ENCODE data around the gene HECW1.
"Not testable (repeated sequence)": the region's sequence is repeated elsewhere in the genome, so short reads cannot be mapped to it uniquely, and the experiment has no call there.

Gene HECW1

DNA sequence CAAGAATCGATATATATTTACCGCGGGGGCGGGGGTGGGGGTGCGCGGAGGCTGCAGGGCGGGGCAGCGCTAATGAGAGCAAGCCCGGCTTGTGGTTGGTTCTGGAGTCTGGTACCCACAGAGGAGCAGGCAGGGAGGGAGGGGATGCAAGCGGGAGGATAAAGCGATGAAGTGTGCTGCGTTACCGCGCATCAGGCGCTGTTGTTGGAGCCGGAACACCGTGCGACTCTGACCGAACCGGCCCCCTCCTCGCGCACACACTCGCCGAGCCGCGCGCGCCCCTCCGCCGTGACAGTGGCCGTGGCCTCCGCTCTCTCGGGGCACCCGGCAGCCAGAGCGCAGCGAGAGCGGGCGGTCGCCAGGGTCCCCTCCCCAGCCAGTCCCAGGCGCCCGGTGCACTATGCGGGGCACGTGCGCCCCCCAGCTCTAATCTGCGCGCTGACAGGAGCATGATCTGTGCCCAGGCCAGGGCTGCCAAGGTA, at the start of gene HECW1:
HECW1 (plus strand) TSS at position 189 of the 482 bp plus-strand sequence. CDS start 131,259 bp downstream, outside the sequence.
- DNase-seq = no peak

DNA sequence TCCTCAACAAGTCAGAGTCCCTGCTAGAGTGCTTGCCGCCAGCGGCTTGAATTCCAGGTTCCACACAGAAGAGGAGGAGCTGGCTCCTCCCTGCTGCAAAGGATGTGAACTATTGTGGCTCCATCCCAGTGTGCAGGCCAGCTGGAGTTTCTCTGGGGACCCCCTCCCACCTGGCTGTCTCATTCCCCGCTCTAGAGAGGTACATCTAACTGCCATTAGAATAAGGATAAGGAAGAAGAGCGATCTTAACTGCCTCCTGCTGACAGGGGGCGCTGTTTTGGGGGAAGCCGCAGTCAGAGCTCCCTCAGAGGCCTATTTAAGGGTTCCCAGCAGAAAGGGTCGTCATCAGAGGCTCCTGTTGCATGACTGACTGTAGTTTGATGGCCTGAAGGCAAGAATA, 40.8 kb upstream of the HECW1 start:
- DNase-seq = no peak

DNA sequence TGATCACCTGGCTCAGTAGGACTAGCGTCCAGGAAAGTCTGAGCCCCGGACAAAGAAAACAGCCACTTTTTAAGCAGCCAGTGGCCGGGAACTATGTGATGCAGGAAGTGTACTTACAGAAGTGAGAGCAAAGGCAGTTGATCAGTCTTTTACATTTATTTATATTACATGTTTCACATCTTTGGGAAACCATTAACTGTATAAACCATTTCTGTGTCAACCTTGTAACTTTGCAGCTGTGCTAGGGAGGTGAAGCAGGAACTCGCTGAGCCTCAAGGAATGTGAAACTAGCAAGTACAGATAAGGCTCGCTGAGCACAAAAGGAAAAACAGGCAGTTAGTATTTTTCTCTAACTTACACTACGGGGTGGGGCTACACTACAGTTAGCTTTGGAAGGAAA, 39.9 kb upstream of the HECW1 start:
- no peak for DNase-seq

DNA sequence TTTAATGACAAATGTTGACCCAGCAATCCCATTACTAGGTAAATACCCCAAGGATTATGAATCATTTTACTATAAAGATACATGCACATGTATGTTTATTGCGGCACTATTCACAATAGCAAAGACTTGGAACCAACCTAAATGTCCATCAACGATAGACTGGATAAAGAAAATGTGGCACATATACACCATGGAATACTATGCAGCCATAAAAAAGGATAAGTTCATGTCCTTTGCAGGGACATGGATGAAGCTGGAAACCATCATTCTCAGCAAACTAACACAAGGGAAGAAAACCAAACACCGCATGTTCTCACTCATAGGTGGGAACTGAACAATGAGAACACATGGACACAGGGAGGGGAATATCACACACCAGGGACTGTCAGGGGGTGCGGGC, 38.6 kb upstream of the HECW1 start:
- DNase-seq = not testable (repeated sequence)

DNA sequence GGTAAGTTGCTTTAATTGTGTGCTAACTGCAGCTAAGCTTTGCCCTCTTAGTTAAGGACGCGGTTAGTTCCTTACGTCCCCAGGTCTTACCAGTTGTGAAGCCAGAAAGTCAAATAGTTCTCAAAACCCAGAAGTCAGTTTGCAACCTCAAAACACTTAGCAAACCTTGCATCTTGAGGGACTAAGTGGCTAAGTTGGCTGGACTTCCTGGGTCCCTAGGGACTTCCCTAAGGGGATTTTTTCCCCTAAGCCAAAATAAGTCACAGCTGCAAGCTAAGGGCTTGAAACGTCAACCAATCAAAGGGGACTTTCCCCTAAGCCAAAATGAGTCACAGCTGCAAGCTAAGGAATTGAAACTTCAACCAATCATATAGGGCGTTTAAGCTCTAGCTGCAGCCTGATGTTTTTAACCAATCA, 36.2 kb upstream of the HECW1 start:
- no peak for DNase-seq

DNA sequence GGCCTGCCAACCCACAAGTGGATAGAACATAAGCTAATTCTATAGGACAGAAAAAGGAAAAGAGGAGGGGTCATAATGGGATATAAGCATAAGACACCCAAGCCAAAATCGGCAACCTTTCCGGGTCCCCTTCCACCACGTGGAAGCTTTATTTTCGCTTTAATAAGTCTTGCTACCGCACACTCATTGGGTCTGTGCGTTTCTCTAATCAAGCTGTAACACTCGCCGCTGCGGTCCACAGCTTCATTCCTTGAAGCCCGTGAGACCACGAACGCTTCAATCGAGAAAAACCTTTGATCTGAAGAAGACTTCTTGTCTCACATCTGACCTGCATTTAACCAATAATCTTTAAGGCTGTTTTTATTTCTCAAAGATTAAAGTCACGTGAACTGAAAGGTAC, 35.8 kb upstream of the HECW1 start:
- DNase-seq = no peak

DNA sequence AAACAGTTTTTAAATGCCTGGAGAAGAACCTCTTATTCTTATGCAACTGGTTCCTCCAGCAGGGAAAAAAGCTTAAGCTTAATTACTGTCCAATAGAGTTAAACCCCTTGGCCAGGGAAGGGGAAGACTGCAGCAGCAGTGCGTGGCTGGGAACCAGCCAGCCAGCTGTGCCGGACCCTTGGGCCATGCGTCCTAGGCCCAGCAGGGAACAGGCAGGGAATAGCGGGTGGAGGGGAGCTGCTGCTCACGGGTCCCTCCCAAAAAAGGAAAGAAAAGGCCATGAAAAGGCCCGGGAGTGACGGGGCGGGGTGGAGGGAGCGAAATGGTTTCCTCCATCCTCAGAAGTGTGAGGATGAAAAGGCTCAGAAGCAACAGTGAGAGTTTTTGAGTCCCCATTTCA, 35.2 kb upstream of the HECW1 start:
- DNase-seq = no peak

DNA sequence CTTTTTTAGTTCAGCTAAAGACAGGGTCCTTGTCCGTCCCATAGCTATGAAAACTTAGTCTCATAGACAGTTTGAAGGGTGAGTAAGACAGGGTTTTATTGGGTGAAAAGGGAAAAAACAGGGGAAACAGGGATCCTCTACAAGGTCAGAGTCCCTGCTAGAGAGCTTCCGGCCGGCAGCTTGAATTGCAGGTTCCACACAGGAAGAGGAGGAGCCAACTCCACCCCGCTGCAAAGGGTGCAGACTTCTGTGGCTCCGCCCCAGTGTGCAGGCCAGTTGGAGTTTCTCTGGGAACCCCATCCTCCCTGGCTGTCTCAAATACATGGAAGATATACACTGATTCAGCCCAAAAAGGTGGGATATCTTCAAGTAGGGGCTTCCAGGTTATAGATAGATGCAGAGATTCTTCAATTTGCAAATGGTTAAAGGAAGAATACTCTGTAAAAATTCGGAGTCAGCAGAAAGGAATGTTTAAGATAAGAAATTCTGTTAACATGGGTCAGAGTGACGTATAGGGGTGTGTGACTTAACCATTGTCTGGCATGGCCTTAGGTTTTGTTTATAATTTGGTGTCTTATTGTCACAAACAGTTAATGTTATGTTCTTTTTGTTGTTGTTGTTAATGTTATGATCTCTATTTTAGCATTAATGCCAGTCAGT, 34.6 kb upstream of the HECW1 start:
- DNase-seq = no peak

DNA sequence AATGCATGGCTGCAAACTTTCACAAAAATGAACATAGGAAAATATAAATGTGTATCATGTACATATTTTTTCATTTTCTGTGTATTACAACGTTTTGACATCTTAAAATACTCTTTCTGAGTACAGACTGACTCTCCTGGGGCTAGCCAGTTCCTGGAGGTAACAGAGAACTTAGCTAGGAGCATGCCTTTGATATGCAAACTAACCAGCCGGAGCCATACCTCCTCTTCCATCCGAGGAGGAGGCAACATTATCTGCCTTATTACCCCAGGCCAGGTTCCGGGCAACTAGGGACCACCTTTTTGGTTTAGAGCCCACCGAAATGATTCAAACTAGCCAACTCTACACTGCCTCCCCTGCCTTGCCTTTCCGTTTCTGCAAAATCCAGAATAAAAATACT, 33.7 kb upstream of the HECW1 start:
- DNase-seq = no peak

DNA sequence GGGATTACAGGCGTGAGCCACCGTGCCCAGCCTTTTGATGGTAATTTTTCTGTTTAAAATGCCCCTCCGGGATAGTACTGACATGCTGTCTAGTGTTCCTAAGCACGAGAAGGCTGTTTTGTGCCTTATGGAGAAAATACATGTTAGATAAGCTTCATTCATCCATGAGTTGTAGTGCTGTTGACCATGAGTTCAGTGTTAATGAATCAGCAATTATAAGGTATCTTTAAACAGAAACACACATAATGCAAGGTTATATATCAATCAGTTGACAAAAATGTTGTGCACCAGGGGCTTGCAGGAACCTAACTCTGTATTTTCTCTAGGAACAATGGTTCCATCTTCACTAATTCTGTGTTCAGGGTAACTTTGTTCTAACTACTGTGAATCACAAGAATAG, 30.8 kb upstream of the HECW1 start:
- DNase-seq = no peak

DNA sequence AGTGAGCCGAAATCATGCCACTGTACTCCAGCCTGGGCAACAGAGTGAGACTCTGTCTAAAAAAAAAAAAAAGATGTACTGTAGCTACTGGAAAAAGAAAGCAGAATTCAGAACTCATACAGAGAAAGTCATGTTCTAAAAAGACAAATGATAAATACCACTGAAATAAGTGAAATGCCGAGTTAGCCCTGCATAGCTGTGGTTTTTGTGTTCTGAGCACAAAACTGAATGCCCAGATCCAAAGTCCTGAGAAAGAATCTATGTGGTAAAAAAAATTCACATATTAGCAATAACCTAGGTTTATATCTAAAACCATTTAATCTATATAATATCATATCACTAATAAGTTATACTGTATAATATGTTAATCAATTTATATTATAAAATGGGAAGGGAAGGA, 29.3 kb upstream of the HECW1 start:
- DNase-seq = no peak

DNA sequence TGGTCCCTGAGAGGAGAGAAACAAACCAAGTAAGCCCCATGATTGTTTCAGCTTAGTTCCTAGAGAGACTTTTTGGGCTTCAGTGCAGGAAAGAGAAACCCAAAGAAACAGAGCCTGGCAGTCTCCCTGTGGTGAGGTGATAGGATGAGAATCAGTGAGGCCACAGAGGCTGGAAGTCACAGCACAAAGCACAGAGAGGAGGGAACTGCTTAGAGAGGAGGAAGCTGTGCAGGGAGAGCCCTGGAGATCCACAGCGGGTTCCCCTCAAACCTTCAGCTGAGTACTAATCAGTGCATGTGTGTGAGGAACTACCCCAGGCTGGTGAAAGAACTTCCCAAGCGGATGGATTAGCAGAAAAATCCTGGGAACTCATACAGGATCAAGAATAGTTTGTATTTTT, 27.4 kb upstream of the HECW1 start:
- no peak for DNase-seq

DNA sequence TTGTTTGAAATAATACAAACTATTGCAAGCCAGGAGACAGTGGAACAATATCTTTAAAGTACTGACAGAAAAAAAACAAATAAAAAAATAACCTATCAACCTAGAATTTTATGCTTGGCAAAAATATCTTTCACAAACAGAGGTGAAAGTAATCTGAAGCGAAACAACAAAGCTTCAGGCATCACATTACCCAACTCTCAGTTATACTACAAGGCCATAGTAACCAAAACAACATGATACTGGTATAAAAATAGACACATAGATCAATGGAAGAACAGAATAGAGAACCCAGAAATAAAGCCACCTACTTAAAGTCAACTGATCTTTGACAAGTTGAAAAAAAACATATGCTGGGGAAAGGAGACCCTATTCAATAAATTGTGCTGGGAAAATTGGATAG, 26.5 kb upstream of the HECW1 start:
- DNase-seq = no peak

DNA sequence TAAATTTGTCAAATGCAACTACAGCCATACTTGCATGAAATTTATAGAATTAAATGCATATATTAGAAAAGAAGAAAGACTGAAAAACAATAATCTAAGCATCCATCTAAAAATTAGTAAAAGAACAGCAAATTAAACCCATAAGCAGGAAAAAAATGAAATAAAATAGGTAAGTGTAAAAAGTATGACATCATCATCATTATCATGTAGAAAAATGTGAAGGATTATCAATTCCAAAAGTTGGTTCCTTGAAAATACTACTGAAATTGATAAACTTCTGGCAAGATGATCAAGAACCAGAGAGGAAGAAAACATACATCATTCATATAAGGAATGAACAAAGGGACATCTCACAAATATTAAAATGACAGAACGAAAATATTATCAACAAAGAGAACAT, 19.6 kb upstream of the HECW1 start:
- DNase-seq = no peak

DNA sequence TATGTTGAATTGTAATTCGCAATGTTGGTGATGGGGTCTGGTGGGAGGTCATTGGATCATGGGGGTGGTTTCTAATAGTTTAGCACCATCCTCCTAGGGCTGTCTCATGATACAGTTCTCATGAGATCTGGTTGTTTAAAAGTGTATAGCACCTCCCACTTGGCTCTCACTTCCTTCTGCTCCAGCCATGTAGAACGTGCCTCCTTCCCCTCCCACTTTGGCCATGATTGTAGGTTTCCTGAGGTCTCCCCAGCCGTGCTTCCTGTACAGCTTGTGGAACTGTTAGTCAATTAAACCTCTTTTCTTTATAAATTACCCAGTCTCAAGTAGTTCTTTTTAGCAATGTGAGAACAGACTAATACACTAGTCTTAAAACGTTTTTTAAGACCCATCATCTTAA, 15.6 kb upstream of the HECW1 start:
- DNase-seq = no peak

DNA sequence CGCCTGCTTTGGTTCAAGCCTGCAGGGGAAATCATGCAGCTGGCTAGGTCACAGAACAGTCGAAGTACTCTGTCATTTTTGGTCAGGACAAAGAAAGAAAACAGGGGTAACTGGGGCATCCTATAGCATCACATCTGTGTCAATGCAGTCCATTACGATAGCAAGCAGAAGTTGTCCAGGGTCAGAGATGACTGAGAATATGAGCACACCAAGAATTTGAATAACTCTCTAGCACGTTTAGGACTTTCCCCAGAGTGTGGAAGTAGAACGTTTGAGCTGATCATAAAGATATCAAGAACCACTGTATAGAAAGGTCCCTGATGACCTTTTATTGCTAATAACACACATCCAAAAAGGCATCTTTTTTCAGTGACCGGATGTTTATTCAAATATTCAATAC, 12.7 kb upstream of the HECW1 start:
- DNase-seq = no peak

DNA sequence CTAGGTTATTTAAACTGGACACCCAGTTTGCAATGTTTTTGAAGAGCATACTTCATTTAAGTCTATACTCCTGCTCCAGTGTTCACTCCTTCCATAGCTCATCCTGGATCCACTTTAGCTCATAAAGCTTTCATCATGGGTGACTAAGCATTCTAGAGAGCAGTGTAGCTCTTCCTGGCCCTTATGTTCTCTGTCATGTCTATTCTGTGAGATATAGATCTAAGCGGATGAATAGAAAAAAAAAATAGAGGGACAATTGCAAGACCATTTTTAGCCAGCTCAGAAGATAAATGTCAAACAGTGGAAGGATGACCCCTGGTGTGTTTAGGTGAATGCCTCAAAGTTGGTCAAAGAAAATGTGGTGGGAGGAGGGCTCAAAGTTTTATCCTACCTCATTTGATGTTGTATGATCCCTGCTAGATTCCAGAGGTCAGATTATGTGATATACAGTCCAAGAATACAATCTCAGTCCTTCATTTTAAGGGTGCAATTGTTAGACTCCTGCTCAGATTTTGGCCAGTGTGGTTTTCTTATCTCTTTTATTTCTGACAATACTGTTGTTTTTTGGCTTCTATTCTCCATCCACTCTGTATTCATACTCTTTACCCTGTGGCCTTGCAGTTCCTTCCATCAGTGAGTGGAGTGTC, 7.5 kb upstream of the HECW1 start:
- no peak for DNase-seq

DNA sequence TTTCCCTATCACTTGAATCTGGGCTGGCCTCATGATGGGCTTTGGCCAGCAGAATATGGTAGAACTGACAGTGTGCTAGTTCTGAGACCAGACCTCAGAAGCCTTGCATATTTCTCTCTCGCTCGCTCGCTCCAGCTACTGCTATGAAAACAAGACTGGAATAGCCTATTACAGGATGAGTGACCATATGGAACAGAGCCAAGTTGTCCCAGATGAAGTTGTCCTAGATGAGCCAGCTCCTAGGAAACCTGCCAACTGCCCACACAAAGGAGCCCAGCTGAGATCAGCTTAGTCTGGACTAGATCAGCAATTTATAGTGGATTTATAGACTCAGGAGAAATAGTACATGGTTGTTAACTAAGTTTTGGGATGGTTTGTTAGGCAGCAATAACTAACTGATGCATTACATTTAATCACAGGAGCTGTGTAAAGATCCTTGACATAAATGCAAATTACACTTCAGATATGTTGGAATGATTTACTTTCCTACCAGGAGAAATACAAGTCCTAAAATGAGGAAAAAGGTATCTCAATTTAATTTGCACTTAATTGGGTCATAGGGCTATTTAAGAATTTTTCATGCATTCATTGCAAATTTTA, 6.8 kb upstream of the HECW1 start:
- no peak for DNase-seq

DNA sequence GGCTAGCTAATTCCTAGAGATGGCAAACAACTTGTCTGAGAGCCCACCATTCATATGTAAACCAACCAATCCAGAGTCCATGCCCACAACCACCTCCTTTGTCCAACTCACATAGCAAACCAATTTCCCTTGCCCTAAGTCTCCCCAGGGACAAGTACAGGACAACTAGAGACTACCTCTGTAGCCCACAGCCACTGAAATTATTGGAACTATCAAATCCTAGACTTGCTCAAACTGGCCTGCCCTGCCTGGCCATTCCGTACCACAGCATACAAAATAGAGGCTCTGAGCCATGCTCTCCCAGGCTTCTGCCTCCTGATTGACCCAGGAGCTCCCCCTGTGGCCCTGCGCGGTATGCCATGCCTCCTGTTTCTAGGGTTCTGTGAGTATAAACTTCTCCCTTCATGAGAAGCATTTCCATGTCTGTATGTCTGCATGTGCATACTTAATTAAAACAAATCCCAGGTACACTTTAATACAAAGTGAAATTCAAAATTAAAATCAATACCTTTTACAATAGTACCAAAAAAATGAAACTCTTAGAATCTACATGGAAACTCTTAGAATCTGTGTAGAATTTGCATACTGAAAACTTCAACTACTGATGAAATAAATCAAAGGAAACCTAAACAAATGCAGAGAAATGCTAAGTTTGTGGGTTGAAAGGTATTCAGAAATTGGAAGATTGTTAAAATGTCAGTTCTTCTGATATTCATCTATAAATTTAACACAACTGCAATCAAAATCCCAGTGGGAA, 4.0 kb upstream of the HECW1 start:
- DNase-seq = peak; percentile 8

DNA sequence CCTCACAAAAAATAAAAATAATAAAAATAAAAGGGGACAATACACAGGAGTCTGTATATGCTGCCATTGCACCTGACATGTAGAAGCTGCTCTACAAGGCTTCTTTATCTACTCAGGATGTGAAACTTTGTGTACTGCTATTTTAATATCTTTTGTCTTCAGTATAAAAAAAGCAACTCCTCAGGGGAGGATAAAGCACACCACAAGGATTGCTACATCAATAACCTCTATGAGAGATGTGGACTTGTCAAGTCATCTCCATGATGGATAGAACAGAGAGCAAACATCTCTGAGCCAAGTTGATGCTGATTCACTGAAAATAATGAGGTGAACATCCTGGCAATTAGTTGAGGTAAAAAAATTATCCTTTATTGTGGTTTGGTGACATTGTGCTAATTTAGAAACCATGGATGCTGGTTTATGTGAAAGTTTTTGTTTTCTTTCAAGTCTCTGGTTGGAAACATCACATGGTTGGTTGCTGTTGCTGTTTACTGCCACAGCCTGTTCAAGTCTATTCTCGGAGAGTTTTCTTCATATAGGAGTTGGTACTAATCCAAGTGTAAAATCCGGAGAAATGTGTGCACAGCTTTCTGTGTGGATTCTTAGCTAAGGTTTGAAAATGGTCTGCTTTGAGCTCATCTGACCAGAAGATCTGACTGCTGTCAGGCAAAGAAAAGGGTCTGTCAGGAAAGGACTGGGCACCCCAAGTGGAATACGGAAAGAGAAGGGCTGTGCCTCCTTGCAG, 1.5 kb upstream of the HECW1 start:
- DNase-seq = no peak

DNA sequence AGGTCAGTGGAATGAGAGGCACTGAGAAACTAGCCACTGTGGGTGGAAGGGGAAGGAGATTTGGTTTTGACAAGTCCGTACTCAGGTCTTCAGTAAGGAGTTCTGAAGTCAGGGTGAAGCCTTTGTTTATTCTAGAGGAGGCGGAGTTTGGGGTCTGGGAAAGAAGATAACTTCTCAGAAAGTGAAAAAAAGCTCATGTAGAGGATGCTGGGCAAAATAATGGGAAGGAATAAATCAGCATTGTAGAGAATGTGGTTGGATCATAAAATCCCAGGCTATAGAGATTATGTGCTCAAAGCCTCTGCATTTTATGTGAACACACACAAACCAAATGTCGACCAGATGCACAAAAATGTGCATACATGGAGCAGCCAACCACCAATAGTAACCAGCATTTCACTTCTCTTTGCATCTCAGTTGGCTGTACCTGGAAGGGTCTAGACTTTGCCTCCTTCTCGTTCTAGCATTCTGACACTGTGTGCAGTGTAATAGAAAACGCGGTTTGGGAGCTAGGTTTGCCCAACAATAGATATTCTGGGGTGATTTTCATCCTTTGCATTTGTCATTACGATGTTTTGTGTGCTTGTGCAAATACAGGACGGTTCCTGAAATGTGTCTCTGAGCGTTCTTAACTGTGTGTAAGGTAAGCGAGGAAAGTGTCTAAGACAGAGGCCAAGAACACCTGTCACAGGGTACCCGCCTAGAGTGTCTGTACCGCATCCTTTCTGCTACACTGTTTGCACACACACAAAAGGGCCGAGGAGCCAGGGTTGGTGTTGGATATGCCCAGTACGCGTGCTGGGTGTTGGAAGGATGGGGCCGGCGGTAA, 603 bp upstream of the HECW1 start:
- no peak for DNase-seq

Measured in DMS 273 treated with DMSO at 0.1 percent for 48 hours (cell line).